Measurements from ENCODE around the gene SPATS1.
"Not testable (repeated sequence)": the region's sequence is repeated elsewhere in the genome, so short reads cannot be mapped to it uniquely, and the experiment has no call there.

SPATS1 gene

DNA sequence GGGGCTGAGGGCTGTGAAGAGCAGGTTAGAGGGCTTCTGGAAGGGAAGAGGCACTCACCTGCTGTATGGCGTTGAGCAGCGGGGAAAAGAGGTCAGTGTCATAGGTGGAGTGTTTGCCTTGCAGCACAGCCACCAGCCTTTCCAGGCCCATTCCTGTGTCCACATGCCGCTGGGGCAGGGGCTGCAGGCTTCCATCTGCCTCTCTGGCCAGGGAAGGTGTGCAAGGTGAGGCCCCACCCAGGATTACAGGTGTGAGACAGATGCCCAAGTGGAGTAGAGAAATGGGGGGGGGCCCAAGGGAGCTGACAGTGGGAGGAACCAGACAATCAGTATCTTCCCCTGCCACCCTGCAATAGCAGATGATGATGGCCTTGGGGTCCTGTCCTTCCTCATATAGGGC is 32.2 kb upstream of the SPATS1 start:
- in situ Hi-C loops (cut with MboI; ENCODE audit: low sequenced_read_pairs): no loop called here

DNA sequence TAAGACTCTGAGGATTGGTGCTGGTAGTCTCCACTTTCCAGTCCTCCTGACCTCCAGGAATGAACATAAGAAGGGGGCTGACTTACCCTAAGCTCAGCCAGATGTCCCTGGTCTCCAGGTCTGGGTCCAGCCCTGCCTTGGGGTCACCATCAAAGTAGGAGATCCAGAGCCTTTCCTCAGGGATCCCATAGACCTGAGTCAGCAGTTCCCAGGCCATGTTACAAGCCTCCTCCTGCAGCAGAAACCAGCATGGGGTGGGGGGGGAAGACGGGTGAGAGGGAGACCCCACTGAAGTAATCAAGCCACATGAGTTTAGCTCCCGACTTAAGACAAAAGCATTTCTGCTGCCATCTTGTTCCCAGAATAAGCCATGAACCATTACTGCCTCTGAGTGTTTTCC is 31.1 kb upstream of the SPATS1 start:
- in situ Hi-C loops (cut with MboI; ENCODE audit: low sequenced_read_pairs): no loop called here

DNA sequence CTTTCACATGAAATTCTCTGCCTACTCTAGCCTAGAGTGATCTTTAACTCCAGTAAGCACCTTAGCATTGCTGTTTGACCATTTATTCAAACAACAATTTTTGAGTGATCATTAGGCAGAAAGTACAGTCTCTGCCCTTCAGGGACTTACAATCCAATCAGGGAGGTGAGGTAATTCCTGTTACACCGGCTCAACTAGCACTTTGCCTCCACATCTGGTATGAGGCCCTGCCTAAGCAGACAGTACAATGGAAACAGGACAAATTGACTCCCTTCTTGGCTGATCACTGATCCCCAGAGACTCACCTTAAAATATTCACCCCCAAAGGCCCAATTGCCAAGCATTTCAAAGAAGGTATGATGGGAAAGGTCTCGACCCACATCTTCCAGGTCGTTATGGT is 30.7 kb upstream of the SPATS1 start:
- in situ Hi-C loops (cut with MboI; ENCODE audit: low sequenced_read_pairs): no loop called here

DNA sequence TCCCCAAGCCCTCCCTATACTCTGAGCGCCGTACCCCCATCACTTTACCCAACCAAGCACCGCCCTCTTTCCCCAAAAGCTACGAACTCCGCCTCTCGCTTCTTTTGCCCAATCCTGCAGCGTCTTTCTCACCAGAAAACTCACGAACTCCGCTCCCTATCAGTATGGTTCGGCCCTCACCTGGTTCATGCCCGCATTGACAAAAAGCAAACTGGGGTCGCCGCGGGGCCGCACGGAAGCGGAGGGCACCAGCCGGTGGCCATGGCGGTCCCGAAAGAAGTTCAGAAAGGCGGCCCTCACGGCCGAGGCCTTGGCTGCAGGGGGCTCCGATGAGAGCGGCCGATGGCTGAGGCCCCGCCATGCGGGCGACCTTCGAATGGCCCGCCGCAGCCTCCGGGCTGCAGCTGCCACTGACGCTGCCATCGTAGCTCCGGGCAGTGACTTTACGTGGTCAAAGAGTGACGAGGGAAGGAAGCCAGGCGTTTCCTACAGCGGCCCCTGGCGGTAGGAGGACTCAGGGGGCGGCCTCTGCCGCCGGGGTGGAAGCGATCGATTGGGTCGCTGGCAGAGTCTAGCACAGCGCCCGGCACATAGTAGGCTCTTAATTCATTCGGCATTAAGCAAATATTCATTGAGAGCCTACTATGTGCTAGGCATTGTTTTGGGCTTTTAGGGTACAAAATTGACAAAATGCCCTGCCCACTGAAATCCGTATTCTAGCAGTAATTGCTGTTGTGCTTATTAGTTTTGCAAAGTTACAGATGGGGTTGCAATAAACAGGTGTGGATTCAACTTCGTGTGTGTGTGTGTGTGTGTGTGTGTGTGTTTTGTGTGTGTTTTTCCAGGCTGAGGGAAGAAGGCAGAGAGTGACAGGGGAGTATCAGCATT is 29.3 kb upstream of the SPATS1 start, which contains the start of gene AARS2:
Gene AARS2, minus strand, starts transcription at position 447 of the 888 bp plus-strand sequence. Its CDS starts 24 bp downstream, at position 423.
- in situ Hi-C loops (cut with MboI; ENCODE audit: low sequenced_read_pairs): no loop called here

DNA sequence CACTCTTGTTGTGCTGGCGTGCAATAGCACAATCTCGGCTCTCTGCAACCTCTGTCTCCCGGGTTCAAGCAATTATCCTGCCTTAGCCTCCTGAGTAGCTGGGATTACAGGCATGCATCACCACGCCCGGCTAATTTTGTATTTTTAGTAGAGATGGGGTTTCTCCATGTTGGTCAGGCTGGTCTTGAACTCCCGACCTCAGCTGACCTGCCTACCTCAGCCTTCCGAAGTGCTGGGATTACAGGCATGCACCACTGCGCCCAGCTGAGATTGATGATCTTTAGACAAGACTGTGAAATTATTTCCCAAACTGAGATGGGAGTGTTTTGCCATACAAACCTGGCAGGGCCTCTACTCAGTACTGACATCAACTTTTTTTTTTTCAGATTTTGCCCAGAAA is 27.8 kb upstream of the SPATS1 start:
- in situ Hi-C loops (cut with MboI; ENCODE audit: low sequenced_read_pairs): not testable (repeated sequence)

DNA sequence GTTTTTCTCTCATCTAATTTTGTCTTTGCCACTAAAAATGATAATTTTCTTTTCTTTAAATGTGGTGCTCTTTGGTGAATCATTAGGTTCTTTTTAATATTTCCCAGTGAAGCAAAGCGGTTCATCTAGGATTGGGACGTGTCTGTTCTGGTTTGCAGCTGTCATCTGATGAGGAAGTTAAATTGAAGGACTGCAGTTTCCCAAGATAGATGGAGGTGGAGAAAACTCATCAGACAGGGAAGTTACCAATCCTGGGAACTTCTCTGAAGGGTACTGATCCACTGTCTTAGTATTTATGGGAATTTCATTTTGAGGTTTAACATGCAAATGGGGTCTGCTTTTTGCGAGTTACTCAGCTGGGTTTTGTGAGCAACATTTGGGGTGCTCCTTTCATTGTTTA is 26.9 kb upstream of the SPATS1 start:
- in situ Hi-C loops (cut with MboI; ENCODE audit: low sequenced_read_pairs): no loop called here

DNA sequence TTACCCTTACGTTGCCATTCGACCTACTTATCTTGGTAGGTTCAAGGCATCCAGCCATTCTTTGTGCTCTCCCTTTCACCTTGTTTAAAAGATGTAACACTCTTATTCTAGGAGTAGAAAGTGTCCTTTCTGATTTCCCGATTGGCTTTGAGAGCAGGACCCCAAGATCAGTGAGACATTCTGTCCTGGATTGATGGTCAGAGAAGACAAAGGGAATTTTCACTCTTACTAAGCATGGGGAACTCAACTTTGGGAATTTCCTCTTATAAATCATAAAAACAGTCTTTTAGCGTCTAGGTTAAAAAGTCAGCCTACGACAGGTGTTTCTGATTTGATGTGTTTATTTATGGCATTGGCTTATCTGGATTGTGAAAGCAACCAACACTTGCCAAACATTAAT is 26.5 kb upstream of the SPATS1 start:
- in situ Hi-C loops (cut with MboI; ENCODE audit: low sequenced_read_pairs): no loop called here

DNA sequence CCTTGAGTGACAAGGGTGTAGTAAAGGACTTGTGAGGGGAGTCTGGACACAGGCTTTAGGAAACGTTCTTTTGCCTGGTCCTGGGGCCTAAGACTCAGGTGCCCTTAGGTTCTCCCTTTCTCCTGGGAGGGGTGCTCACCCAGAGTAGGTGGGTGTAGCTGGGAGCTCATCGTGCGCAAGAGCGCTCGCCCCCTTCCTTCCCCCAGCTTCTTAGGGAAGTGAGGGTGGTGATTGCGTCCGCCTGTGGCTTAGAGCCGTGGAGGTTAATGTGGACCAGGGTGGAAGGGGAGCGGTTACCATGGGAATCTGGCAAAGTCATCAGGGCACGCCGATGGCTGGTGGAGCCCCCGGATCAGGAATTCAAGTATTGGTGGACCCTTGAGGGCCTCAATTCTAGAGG is 26.0 kb upstream of the SPATS1 start:
- in situ Hi-C loops (cut with MboI; ENCODE audit: low sequenced_read_pairs): no loop called here

DNA sequence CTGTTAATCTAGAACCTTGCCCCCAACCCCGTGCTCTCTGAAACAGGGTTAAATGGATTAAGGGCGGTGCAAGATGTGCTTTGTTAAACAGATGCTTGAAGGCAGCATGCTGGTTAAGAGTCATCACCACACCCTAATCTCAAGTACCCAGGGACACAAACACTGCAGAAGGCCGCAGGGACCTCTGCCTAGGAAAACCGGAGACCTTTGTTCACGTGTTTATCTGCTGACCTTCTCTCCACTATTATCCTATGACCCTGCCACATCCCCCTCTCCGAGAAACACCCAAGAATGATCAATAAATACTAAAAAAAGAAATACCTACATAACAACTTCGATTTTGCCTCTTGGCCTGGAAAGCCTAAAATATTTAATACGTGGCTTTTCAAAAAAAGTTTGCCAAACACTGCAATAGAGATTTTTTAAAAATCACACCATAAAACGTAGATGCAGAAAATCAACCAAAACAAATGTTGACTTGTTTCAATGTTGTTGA is 25.3 kb upstream of the SPATS1 start:
- in situ Hi-C loops (cut with MboI; ENCODE audit: low sequenced_read_pairs): not testable (repeated sequence)

DNA sequence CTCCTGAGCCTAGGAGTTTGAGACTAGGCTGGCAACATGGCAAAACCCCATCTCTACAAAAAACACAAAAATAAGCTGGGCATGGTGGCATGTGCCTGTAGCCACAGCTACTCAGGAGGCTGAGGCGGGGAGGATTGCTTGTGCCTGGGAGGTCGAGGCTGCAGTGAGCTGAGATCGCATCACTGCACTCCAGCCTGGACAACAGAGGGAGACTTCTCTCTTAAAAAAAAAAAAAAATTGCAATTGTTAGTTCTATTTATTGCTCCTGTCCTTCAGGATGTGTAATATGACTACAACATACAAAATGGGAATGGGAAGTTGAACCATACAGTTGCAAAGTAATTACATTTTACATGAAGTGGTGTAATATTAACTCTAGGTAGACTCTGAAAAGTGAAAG is 21.2 kb upstream of the SPATS1 start:
- in situ Hi-C loops (cut with MboI; ENCODE audit: low sequenced_read_pairs): no loop called here

DNA sequence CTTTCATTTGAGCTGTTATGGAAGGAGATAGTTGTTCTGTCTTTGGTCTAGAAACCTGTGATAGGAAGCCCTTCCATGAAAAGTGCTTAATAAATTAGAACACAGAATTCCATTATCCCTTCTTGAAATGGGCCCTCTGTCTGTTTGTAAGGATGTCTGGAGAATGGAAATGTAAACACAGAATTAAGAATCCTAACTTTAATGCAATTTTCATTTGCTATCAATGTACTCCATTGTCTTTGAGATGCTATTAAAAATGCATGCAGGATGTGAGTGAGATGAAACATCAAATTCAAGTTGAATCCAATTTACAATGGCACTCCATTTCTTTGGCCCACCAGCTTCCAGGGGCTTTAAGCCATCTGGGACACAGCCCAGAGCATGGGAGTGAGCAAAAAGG is 15.4 kb upstream of the SPATS1 start:
- in situ Hi-C loops (cut with MboI; ENCODE audit: low sequenced_read_pairs): no loop called here

DNA sequence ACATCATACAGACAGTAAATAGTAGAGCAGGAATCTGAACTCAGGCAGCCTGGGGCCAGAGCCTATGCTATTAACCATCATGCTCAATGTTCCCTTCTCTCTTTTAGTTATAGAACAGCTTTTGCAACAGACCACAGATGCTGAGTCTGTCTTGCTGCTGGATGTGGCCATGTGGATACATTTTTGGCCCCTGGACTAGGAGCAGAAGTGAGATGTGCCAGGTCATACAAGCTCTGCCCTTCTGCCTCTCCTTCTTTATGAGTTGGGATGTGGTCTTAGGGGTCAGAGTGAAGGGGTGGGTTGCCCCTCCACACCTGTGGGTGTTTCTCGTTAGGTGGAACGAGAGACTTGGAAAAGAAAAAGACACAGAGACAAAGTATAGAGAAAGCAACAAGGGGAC is 14.7 kb upstream of the SPATS1 start:
- in situ Hi-C loops (cut with MboI; ENCODE audit: low sequenced_read_pairs): no loop called here

DNA sequence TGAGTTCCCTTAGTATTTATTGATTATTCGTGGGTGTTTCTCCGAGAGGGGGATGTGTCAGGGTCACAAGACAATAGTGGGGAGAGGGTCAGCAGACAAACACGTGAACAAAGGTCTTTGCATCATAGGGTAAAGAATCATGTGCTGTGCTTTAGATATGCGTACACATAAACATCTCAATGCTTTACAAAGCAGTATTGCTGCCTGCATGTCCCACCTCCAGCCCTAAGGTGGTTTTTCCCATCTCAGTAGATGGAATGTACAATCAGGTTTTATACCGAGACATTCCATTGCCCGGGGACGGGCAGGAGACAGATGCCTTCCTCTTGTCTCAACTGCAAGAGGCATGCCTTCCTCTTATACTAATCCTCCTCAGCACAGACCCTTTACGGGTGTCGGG is 14.2 kb upstream of the SPATS1 start:
- in situ Hi-C loops (cut with MboI; ENCODE audit: low sequenced_read_pairs): not testable (repeated sequence)

DNA sequence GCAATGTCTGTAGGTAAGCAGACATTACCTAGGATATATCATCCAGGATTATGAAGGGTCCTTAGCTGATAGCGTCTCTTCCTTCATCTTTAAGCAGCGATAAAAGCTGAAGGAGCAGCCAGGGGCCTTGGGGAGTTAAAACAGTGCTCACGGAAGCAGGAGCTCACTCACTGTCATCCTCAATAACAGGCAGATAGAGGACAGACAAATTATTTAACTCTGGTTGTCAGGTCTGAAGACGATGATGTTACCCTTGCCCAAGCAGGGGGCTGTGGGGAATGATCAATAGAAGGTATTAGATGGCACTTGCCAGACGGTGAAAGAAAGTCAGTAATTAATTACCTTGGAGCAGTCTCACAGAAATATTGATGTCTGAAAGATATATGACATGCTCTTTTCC is 12.6 kb upstream of the SPATS1 start:
- in situ Hi-C loops (cut with MboI; ENCODE audit: low sequenced_read_pairs): no loop called here

DNA sequence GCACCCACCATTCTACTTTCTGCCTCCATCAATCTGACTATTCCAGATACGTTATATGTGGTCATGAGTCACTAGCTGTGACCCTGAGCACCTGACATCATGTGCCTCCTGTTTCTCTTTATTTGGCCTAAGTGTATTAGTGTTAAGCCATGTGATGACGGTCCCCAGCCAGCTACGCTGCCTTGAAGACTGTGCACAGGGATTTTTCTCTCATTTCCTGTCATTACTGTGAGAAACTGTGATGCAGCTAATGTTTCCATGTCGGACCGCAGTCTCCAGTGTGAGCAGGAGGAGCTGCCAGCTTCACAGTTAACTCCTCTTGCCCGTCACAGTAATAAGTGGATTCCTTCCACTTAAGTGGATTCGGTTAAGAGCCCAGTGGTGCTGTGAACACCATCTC is 9.9 kb upstream of the SPATS1 start:
- in situ Hi-C loops (cut with MboI; ENCODE audit: low sequenced_read_pairs): no loop called here

DNA sequence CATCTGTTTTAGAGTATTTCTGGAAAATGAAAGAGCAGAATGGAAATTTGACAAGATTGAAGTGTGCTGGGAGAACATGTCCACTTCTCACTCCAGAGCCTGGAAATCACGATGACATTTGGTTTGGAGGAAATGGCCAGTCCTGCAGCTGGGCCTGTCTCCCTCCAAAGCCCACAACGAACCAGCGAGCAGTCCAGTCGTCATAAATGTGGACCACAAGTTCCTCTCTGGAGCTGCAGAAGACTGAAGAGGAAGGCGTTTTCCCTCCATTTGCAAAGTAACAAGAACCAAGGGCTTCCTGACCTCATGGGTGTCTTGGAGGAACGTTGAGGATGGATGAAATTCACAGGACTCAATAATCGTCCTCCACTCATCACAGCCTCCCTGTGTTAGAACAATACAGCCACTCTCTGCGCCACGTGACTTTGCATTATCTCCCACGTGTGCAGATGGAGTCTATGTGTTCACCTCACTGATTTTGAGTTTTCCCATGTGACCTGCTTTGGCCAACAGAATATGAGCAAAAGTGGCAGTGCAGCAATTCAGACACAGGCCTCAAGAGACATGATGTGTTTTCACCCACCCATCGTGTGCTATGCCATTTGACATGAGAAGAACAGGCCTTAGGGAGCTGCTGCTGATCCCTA is 9.1 kb upstream of the SPATS1 start:
- in situ Hi-C loops (cut with MboI; ENCODE audit: low sequenced_read_pairs): no loop called here

DNA sequence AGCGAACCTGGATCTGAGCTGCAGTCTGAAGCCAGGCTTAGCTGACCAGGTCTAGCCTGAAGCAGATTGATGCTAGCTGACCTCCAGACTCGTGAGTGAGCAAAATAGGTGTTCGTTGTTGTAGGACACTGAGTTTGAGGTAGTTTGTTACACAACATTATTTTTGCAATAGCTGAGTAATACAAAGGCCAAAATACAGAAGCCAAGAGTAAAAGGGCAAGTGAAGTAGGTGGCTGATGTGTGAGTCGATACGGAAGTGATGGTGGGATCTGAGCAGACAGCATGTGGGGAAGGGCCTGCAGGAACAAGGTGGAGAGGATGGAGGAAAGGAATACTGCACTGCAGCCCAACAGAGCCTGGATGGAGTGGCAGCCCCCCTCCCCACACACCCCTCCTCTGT is 8.5 kb upstream of the SPATS1 start:
- in situ Hi-C loops (cut with MboI; ENCODE audit: low sequenced_read_pairs): no loop called here

DNA sequence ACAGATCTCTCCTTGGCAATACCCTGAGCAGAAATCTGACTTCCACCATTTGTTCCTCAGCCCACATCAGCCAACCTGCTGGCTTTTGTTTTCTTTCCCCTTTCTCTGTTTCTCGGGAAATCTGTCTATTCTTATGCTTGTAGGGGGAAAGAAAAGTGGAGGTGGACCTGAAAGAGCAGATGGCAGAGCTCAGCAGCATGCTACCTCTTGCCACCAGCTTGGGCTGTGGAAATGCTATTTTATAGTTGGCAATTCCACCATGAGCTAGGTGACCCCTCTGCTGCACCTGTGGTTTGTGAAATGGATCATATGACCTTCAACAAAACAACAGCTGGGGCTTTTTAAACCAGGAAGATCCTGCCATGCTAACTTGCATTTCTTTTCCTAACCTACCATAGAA is 6.8 kb upstream of the SPATS1 start:
- in situ Hi-C loops (cut with MboI; ENCODE audit: low sequenced_read_pairs): no loop called here

DNA sequence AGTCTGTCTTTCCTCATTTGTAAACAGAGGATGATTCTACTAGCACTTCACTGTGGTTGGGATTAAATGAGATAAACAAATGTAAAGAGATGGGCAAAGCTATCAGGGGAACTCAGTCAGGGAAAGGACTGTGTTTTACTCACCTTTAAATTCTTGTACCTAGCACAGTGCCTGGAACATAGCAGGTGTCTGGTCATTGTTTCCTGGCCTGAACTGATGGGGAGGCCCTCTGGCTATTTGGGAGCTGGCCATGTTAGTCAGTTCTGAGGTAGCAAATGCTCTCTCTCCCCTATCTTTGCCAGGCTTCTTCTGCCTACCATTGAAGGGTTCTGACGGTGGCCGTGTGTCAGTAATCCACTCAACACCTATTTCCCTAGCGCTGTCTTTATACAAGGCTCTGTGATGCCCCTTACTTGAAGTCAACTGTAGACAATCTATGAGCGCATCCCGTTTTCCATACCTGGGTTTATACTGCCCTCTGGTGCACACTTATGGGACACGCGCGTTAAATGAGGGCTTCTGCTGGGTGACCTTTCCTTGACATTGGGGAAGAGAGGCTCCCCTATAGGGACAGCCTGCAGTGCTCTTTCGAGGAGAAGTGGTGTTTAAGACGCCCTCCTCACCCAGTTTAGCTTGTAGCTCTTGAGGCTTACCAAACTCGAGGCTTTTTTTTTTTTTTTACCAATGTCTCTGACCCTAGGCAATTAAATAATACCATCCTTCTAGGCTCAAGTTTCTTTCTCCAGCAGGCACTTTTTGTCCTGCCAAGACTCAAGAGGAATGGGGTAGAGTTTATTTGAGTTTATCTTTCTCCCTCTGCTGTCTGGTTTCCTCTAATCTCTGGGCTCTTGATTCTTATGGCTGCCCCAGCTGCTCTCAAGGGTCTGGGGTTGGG is 4.0 kb upstream of the SPATS1 start:
- in situ Hi-C loops (cut with MboI; ENCODE audit: low sequenced_read_pairs): no loop called here

DNA sequence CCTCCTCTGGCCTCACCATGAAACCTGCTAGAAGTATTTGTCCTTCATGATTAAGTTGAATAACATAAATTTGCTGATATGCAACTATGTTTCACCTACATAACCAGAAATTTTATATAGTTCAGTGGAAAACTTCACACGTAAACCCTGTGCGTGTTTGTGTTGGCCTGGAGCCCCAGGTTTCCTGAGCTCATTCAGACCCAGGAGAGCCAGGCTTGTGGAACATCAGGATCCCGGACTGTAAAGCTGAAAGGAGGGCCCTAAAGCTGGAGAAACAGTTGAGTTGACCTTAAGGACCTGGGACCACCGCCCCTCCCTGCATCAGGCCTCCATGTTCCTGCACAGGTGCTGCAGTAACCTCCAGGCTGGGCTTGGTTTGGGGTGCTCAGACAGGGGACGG is 3.1 kb upstream of the SPATS1 start:
- in situ Hi-C loops (cut with MboI; ENCODE audit: low sequenced_read_pairs): no loop called here
